DOHH2 (cell line): ENCODE data around the gene METTL16.

ENCODE experiments used
- EZH2phosphoT487 ChIP-seq: fragments of 200-600 bp; sonication (generic); IDR thresholded peaks from 2 replicates; pipeline ENCODE4 v1.6.1; 2017; ENCODE audit warnings: borderline replicate concordance, mild to moderate bottlenecking, antibody characterized with exemption, low read length, moderate library complexity, mixed read lengths
- TF ChIP-seq, protein P1 (sequence below): fragments of 200-600 bp; sonication (generic); IDR thresholded peaks from one replicate; pipeline ENCODE4 v1.5.1; 2014; ENCODE audit warnings: antibody characterized with exemption, mild to moderate bottlenecking, low read depth, low read length; ENCODE audit not compliant: poor library complexity, severe bottlenecking

DNA sequence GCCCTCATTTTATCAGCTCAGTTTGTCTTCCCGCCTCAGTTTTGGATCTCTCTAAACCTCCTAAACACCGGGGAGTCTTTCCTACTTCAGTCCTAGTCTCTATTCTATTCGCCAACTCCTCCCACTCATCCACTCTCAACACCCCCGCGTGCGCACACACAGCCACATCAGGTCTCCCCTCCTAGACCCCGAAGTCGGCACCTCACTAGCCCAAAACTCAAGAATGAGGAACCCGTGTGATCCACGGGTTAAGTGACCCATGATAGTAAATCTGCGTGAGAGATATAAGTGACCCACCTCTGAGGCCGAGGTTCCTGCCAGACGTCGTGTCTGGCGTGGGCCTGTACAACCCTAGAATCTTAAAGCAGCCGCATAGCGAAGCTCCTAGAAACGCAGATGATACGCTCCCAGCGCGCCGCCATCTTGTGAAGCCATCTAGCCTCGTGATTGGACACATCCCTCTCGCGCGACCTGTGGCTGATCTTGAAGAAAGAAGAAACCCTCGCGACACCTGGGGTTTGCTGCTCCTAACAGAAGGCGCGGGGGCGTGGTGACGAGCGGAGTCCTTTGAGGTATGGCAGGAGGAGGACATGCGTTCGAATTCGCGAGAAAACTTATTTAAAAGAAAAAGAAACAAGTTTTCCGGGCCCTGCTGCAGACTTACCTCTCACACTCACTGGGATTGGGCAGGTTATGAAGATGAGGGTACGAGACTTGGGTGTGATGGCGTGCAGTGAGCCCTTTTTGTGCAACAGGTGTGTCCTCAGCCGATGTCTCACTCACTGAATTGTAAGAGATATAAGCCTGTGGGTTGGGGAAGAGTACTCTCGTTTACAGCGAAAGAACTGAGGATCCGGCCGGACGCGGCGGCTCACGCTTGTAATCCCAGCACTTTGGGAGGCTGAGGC is at the start of gene METTL16:
- no peak for TF ChIP-seq EZH2phosphoT487
- TF ChIP-seq, protein P1, sequence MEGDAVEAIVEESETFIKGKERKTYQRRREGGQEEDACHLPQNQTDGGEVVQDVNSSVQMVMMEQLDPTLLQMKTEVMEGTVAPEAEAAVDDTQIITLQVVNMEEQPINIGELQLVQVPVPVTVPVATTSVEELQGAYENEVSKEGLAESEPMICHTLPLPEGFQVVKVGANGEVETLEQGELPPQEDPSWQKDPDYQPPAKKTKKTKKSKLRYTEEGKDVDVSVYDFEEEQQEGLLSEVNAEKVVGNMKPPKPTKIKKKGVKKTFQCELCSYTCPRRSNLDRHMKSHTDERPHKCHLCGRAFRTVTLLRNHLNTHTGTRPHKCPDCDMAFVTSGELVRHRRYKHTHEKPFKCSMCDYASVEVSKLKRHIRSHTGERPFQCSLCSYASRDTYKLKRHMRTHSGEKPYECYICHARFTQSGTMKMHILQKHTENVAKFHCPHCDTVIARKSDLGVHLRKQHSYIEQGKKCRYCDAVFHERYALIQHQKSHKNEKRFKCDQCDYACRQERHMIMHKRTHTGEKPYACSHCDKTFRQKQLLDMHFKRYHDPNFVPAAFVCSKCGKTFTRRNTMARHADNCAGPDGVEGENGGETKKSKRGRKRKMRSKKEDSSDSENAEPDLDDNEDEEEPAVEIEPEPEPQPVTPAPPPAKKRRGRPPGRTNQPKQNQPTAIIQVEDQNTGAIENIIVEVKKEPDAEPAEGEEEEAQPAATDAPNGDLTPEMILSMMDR: no peak
